ENCODE results near the gene DMRTA2.
"Not testable (repeated sequence)": the region's sequence is repeated elsewhere in the genome, so short reads cannot be mapped to it uniquely, and the experiment has no call there.

The DMRTA2 gene

DNA sequence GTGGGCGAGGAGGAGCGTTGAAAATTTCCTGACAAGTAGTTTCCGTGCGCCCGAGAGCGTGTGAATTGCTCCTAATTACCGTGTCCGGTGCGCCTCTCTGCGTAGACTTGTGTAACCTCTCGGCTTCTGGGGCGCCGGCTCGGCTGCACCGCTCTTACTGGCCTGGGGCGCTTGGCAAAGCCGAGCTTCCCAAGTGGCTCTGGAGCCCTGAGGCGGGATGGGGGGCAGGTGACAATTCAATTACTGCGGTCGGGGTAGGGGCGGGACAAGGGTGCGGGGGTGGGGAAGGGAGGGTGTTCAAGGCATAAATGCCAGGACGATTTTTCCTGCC, 392 bp upstream of the DMRTA2 start:
- DNase-seq: peak; percentile 62

DNA sequence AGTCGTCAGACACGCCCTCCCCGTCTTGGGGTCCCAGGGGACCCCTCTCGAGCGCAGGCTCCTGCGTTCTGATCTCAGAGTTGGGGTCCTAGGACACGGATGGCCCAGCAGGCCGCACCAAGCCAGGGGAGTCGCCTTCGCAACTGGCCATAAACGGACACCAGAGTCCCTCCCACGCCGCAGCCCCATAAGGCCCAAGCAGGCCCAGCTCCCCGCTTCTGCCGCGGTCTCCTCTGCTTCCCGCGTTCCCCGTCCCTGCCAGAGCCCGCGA, 633 bp downstream of the DMRTA2 start:
- DNase-seq: peak; percentile 29

DNA sequence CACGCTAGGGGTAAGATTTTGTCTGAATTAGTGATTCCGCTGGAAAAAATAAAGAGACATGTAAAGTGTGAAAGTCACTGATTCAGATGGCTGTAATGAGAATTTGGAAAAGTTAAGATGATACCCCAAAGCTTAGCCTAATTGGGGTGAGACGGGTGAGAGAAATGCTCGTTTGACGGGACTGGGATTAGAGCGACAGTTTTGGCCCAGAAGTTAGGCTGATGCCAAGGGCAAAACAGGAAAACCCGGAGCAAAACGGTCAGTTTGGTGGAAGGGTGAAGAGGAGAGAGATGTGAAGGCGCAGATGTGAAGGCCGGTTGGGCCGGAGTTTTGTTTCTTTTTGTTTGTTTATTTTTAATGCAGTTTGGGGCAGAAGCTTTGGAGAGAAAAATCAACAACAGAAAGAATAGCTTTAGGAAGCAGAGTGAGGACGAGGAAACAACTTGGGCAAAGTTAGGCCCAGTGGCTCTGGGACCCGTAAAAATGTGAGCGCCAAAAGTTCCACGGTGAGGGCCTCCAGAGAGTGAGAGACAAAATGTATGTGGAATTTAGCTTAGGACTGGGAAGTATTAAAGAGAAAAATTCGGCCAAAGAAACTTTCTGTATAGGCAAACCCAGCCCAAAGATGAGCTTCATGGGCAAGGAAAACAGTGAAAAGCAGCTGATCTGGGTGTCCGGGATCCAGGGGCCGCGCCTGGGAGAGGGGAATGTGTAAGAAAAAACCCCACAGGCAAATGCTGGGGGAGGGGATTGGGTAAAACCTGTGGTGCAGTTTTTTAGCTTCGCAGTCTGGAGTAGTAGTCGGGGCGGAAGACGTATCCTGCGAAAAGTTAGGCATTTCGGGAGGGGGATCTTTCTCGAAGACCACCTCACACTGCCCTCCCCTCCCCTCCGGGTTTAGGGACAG, 1.2 kb downstream of the DMRTA2 start:
- no peak for DNase-seq

DNA sequence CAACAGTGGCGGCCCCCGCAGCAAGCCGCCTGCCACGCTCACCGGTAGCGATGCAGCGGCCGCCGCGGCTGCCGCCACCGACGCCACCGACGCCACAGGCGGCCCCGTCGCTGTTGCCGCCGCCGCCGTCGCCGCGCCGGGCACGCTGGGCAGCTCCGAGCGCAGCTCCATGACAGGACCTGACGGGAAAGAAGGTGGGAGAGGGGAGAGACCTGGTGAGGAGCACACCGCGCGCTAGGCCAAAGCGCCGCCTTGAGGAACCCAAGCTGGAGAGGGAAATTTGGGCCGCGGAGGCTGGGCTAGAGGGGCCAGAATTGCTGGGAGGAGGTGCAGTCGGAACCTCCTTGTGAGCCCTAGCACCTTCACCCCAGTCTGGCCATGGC, 1.9 kb downstream of the DMRTA2 start:
- no peak for DNase-seq

DNA sequence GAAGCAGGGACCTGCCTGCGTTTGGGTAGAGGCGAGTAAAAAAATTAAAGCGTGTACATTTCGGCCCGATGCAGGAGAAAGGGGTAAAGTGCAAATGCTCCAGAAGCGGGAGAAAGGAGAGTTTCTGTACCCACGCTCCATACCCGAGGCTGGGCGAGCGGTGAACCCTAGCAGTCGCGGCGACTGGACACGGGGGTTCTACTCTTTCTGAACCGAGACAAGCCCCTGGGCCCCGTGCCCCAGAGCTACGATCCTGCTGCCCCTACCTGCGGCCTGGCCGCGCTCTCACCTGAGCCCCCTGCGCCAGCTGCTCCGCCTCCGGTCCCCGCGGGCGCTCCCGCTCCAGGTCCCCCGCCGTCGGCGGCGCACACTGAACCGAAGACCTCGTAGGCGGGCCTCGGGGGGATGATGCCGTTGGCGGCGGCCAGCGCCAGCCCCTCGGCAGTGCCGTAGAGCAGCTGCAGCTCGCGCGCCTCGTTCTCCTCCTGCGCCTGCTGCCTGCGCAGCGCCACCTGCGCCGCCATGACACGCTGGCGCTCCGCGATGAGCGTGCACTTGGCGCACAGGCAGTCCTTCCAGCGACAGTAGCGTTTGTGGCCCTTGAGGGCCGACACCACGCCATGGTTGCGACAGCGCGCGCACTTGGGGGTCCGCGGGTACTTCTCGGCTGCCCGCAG, 2.4 kb downstream of the DMRTA2 start:
- DNase-seq: no peak

DNA sequence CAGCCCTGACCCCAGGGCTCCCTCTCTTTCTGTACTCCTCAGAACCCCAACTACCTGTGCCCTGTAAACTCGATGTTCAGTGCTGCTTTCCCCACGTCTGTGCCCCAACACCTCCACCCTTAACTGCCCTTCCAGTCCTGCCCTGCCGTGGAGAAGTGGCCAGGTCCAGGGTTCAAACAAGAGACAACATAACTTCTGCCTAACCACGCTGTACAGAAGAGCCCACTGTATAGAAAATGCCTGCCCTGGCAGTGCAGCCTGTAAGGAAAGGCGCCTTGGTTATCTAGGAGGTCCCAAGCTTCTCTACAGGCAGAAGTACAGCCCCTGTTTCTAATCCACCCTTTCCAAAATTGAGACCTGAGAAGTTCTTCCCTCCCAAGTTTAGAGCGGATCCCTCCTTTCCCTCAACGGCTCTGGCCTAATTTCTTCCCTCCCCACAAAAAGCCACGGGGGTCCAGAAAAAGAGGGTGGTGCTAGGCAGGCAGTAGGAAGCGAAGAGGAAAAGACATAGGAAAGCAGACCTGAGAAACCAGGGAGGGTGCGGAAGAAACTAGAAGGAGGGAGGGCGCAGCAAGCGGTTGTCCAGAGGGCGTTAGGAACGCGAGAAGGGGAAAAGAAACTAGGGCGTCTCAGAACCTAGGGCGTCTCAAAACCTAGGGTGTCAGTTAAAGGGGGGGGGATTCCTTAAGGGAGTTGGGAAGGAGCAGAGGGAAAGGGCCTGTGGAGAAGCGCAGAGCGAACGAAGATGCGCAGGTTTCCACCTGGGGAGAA, 3.2 kb downstream of the DMRTA2 start:
- no peak for DNase-seq

DNA sequence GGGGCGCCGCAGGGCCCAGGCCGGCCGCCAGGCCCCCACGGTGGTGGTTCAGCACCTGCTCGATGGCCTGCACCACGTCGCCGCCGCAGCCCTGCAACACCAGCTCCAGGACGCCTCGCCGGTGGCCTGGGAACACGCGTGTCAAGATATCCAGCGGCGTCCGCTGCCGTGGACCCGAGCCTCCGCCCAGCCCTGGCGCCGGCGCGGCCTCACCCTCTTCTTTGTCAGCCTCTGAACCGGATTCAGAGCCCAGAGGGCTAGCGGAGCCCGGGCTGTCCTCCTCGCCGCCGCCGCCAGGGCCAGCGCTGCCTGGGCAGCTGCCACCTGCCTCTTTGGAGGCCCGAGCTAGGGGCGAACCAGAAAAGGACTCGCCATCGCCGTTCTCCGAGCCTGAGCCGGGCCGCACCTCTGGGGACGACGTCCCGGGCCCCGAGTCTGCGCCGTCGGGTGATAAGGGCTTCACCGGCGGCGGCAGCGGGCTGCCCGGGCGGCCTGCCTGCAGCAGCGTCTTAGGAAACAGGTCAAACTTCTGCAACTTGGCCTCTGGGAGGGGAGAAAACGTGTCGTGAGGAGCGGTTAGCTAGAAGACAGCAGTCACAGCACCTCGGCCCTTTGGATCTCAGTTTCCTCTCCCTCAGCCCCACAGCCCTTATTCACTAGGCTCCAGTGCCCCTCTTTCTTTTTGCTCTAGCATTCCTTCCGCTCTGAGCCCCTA, 3.9 kb downstream of the DMRTA2 start:
- no peak for DNase-seq

DNA sequence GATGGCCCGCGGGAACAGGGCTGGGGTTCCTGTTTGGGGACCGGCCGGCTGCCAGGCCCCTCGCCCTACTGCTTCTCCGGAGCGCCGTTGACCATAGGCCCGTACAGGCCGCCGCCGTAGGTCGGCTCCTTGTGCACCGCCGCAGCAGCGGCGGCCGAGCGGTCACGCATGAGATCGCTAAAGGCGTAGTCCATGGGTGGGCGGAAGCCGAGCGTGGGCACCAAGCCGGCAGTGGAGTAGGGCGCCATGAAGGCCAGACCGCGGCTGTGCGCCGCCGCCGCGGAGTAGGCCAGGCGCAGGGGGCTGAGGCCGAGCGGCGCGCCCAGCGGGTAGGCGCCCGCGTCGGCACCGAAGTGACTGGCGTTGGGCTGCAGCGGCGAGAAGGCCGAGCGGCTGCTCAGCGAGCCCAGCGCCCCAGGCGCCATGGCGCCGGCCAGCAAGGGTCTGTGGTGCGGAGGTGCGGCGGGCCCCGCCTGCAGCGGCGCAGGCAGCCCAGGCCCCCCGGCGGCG, 4.6 kb downstream of the DMRTA2 start:
- DNase-seq: no peak

DNA sequence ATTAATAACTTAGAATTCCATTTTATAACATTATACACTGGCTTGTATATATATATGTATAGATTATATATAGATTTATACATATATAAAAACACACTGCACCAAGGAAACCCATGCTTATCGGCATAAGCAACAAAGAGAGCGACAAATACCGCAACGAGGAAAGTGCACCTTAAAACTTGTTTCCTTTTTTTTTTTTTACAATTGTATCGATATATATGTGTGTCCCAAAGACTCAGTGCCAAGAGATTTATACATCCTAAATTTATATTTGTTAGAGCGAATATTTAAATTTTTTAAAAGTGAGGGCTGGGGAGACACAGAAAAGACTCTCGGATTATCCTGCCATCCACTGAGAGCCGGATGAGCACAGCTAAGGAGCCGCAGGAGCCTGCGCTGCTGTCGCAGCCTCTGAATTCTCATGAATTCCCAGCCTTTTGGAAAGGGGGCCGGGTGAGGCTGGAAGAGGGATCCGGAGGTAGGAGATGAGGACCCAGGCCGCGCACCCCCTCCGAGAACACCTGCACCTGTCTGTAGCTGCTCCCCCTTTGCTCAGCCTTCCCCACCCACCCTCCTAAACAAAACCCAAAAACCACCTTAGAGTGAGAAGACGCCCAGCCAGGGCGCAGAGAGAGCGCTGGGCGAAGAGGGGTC, 5.2 kb downstream of the DMRTA2 start:
- no peak for DNase-seq

DNA sequence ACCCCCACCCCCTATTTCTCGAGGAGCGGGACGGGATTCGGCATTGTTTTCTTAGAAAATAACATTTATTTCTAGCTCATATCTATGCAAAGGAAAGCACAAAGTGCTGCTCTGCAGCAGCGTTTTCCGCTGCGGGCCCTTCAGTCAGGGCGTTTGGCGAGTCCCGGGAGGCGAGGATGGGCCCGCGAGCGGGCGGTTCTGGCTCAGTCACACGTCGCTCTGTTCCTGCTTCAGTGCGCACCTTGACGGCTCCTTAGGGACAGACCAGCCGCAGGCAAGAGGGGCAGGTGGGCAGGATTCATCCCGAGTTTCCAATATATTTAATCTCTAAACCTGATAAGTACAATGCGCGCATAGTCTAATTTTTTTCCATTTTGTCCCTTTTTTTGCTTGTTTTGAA, 5.7 kb downstream of the DMRTA2 start:
- no peak for DNase-seq

DNA sequence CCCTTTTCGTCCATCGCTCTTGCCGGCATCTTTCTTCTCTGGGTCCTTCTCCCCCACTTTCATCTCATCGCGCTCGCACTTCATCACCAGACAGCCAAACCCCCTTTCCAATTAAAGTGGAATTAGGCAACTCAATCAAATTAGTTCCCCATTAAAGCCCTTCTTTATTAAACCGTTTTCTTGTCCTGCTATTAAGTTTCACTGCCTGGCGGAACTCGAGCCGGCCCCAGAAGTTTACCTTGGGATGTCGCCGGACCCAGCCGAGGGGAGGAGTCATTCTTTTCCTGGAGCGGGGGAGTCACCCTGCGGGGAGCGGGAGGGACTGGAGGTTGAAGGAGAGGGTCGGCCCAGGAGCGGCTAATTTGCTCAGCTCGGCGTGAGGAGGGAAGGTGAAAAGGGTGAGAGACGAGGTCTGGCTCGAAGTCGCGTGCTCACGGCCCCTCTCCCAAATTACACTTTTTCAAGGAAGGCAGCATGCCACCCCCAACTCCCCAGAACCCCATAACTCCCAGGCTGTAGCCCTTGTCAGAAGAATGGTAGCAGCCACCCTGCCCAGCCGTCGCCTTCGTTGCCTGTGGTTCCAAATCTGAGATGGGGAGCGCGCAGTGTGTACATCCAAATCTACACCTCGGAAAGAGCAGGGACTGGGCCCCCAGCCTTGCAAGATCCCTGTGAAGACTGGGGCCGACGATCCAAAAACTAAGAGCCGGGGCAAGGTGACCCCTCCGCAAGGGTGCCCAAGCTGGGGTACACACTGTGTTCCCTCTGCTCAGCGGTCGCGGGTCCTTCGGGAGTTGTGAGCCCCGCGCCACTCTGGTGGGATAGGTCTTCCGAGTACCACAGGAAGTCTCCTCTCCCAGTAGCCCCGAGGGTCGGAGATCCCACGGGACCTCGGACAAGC, 6.4 kb downstream of the DMRTA2 start:
- DNase-seq: no peak

DNA sequence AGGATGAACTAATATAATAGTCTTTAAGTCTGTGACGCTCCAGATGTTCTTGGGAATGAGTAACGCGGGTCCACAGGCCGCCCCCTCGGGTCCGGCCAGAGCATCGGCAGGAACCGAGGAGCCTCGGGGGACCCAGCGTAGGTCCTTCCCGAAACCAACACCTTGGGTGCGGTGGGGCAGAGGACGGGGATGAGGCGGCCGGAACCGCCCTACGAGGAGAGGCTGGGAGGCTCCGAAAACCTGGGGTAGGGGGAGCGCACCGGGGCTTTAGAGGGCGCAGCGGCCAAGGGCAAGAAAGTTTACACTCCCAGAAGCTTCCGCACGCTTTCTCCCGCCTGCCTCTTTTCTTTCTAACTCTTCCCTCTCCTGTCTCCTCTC, 7.1 kb downstream of the DMRTA2 start:
- no peak for DNase-seq

DNA sequence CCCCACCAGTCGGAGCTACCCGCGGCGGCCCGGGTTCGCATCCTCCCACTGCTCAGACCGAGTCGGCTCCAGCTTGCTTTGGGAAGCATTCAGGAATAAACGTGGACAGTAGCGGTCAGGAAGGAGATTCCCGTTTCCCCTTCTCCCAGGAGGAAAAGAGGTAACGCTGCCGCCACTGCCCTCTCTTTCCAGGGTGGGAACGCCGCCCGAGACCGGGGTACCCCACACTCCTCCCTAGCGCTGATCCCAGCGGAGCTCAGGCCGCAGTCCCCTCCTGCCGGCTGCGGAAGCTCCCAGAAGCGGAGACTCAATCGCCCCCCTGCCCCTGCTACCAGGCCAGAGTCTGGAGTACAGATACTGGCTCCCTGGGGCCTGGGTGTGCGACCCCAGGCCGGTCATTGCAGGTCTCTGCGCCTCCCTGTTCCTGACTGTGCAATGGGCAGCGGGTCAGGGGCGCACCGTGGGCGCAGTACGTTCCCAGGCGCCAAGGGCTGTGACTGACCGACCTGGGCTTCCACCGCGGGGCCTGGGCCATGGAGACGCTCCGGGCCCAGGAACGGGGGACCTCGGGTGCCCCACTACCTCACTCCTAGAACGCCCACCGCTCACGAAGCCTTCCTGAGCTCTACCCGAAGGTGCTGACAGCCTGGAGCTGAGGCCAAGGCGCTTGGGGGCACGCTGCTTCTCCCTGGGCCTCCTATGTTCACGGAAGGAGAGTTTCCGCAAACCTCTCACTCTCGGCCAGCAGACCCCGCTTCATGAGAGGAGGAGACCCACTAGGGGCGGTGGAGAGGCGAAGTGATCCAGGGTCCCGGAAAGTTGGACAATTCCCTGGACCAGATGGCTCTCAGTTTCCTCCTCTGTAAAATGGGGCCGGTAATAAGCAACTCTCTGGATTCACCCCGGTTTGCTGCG, 7.8 kb downstream of the DMRTA2 start:
- no peak for DNase-seq

DNA sequence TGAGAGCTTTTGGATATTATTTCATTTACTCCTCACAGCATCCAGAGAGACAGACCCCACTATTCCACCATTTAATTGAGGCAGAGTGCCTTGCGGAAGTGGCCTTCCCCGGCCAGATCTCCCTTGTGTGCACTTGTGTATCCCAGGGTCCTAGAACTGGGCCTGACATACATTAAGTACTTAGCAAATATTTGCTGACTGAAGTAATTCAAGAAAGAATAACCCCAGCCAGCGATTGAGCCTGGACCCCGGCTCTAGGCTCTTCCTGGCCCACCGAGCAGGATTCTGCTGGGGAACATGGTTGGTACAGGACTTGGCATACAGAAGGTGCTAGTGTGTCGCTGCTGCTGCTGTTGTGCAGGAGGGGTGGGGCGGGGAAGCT, 8.4 kb downstream of the DMRTA2 start:
- DNase-seq: no peak

DNA sequence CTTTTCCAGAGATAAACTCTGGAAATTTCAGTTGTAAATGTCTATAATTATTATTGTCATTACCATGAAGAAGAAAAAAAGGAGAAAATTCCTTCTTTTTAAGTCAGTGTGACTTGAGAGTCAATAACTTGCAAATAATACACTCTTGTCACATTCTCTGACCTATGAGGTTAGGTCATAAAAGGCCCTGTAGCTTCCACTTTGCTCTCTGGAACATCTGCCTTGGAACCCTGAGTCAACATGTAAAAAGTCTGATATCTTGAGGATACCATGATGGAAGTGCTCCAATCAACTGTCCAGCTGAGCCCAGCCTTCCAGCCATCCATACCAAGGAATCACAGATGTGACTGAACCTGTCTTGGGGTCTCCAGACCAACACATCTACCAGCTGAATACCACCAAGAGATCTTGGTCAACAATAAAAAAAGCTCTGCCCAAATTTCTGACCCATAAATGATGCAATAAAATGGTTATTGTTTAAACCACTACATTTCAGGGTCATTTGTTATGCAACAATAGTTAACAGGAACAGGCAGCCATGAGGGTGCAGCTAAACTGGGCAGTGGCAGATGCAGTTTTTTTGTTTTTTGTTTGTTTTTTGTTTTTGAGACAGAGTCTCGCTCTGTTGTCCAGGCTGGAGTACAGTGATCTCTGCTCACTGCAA, 10.3 kb downstream of the DMRTA2 start:
- no peak for DNase-seq

DNA sequence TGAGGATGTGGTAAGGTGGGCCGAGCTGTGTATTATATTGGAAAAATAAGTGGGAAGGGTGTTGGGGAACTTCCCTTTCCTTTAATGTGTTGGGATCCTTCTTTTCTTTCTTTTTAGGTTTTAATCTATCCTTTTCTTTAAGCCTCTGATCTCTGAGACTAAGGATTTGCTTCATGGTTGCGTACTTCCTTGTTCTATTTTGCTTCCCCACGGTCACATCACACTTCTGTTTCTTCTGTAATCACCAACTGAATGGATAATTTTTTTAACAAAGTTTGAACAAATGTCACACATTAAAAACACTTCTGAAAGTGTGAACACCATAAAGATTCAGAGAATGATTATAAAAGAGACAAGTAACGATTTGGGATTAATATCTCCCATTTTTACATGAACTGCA, 17.4 kb downstream of the DMRTA2 start:
- no peak for DNase-seq

DNA sequence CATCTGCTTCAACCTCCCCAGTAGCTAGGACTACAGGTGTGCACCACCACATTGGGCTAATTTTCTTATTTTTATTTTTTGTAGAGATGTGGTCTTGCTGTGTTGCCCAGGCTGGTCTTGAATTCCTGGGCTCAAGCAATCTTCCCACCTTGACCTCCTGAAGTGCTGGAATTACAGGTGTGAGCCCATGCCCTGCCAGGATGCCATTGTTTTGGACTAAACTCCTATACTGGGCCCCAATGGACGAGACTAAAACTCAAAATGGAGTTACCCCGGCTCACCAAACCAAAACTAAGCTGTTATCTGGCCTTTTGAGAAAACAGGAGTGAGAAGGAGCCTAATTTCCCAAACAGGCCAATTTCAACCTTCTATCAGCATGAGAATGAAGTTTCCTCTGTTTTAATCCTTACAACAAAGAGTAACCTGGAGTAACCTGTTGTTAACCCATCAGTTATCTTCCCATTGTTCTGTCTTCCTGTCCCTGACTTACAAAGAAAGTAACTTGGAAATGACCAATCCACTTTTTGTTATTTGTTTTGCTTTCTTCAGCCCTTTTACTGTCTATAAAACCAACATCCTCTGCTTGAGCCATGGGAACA, 29.6 kb downstream of the DMRTA2 start:
- no peak for DNase-seq

DNA sequence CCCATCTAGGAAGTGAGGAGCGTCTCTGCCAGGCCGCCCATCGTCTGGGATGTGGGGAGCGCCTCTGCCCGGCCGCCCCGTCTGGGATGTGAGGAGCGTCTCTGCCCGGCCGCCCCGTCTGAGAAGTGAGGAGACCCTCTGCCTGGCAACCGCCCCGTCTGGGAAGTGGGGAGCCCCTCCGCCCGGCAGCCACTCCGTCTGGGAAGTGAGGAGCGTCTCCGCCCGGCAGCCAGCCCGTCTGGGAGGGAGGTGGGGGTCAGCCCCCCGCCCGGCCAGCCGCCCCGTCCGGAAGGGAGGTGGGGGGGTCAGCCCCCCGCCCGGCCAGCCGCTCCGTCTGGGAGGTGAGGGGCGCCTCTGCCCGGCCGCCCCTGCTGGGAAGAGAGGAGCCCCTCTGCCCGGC, 41.7 kb downstream of the DMRTA2 start:
- DNase-seq: not testable (repeated sequence)

DNA sequence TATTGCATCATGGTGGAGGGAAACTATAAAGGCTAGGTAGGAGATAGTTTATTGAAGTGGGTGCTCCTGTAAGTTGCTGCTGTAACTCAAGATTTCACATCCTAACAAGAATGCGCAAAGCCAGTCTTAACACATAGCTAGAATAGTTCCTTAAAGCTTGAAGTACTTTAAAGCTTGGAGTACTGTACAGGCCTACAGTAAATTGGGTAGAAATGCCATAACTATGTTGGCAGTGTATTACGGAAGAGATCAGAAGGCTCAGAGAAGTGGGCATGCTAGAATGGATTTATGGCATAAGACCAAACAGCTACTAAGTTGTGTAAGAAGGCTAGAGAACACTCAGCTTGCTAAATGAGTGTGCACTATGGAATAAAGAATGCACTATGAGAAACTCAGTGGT, 44.5 kb downstream of the DMRTA2 start:
- no peak for DNase-seq

DNA sequence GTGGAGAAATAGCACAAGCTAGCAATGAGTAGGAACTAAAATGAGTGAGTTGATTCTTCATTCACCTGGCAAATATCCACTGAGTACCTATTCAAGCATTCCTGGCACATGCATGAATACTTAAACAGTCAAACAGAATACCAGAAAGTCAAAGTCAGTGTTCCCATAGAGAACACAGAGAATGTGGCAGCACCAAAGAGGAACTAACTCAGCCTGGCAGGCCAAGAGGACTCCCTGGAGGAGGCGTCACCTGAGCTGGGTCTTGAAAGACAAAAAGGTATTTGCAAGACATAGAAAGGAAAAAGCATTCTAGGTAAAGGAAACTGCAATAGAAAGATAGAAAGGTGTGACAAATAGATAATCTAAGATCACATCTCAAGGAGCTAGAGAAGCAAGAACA, 49.7 kb downstream of the DMRTA2 start:
- no peak for DNase-seq
